Frontal cortex (tissue), 4 donors: ENCODE results near the gene ABCC8. TPM values are rescaled to one million over a fixed set of nuclear protein-coding genes. Genes with fewer than 3 reads are reported as not detected.

Experiments
- DNase-seq, 2 donors: peaks; one replicate each; pipeline ENCODE4 v3.0.0; 2012; ENCODE audit warnings: low spot score in 2 of 2
- FAIRE-seq: peaks from 2 replicates; lab custom pipeline; 2012; peaks lifted over from hg19 to GRCh38; lab: Jason Lieb, UNC
- total RNA-seq: library from RNA; depleted of rRNA; stranded (reverse); fragments of >200 nt; gene quantifications from one replicate; pipeline ENCODE4 v1.2.3, GENCODE V29; 2014
- donor health status: control.
- donor health status: control.
- donor health status: control.

Gene ABCC8
- 8.6 TPM for total RNA-seq

DNA sequence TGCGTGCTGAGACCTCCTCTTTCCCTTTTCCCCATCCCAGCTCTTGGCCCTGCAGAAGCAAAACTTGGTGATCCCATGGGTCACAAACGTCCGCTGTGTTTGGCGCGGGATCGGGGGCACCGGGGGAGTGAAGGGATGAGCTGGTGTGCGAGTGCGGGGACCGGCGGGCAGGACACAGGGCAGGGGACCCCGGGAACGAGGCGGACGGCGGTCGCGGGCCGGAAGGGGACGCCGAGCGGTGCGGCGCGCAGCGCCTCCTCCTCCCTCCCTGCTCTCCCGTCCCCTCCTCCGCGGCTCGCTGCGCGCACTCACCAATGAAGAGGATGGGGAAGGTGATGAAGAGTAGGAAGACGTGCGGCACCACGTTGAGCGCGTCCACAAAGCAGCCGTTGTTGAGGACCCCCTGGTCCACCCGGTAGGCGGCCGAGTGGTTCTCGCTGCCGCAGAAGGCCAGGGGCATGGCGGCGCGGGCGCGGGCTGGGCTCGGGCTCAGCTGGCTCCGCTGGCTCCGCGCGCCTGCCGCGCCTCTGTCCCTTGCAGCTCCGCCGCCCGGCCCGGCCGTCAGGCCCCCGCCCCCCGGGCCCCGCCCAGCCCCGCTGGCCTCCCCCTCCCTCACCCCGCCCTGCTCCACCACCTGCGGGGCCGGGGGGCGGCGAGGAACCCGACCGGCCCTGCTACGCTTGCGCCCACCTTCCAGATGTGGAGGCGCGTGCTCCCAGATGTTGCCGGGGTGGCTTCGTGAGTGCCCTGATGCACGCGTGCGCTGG lies at the start of gene ABCC8:
Gene ABCC8 (minus strand): TSS at position 529 of the 767 bp plus-strand sequence. CDS start 69 bp downstream, at position 460.
- DNase-seq (peak; percentile 44 to 53), FAIRE-seq (no peak)

DNA sequence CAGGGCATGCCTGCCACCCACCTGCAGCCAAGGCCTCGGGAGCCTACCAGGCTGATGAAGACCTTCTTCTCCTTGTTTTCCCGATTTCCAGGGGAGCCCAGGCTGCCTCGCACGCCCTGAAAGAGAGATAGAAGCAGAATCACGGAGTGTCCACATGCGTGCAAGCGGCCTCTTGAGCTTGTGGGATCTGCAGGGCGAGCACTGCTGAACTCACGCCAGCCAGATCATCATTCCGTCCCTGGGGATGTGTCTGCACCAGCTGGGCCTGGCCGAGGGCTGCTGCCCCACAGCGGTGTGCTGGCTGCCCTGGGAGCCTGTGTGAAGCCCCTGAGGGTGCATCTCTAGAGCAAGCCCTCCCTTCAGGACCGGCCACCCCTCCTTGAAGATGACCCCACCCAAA lies 49.7 kb upstream of the ABCC8 start:
- DNase-seq (no peak), FAIRE-seq (no peak)

DNA sequence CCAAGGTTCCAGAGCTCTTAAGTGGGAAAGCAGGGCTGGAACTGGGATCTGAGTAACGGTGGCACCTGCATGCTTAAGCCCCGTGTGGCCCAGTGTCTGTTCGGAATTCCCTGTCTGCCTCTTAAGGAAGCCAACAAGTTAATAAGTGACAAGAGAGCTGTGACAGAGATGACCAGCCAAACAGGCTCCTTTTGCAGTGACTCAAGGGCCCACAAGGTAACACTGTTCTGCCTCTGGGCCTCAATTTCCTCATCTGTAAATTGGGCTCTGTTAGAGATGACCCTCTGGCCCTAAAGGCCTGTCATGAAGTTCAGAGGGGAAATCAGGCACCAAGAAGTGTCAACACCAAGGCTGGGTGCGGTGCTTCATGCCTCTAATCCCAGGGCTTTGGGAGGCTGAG lies 48.9 kb upstream of the ABCC8 start:
- DNase-seq (no peak), FAIRE-seq (no peak)

DNA sequence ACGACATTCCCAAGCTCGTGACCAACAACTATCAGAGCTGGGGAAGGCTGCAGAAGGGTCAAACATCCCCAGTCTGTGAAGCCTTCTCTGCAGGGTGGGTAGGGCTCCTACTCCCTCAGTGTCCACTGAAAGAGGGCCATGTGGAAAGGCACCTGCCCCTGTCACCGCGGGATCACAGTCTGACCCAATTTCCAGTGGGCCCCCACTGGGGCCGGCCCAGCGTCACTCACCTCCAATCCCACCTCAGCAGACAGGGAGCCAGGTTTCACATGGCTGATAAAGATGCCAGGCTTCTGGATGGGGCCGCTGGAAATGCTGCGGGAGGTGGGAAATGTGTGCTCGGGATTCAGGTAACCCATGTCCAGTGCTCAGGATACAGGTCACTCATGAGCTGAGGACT lies 47.6 kb upstream of the ABCC8 start:
- DNase-seq = no peak

DNA sequence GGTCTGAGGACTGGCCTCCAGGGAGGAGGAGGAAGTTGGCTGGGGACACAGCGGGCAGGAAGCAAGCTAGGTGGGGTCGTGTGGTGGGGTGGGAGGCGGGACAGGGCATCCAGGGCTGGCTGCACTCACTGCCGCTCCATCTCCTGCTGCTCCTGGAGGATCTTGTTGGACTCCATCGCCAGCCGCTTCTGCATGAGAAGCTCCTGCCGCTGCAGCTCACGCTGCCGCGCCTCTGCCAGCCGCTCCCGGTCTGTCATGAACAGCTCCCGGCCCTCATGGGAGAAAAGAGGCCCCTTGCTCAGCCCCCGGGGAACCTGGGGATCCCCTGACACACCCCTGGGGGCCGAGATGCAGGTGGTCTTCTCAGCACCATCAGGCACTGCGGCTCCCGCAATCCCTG lies 46.0 kb upstream of the ABCC8 start:
- DNase-seq = no peak
- no peak for FAIRE-seq

More for the DNA sequence above, 47.6 kb upstream of the ABCC8 start:
- FAIRE-seq = no peak

DNA sequence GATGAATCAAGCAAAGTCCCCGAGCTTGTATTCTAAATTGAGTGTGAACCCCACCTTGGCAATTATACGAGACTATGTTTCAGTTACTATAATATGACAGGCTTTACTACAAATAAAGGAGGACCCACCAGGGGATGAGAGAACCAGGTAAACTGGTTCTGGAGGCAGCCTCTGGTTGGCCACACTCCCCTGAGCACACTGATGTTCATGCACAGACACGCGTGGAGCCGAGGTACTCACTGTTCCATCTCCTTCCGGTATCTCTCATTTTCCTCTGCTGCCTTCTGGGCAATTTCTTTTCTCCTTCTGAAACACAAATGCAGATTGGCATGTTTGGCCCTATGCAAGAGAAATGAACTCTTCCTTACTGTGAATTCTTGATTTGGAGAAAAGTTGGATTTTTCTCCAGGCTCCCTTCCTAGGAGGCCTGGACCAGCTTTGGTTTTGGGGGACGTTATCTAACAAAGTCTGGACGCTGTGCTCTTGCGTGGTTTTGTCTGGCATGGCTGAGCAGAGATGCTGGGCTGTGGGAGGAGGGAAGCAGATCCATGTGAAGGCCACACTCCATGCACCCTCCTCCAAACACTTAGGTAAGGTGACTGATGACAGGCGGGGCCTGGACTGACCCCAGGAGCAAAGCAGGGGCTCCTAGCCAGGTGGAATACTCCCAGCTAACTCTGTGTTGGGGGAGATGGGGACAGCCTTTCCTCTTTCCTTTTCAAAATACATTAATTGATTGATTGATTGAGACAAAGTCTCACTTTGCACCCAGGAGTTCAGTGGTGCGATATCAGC lies 44.7 kb upstream of the ABCC8 start:
- no peak for DNase-seq
- FAIRE-seq = no peak

DNA sequence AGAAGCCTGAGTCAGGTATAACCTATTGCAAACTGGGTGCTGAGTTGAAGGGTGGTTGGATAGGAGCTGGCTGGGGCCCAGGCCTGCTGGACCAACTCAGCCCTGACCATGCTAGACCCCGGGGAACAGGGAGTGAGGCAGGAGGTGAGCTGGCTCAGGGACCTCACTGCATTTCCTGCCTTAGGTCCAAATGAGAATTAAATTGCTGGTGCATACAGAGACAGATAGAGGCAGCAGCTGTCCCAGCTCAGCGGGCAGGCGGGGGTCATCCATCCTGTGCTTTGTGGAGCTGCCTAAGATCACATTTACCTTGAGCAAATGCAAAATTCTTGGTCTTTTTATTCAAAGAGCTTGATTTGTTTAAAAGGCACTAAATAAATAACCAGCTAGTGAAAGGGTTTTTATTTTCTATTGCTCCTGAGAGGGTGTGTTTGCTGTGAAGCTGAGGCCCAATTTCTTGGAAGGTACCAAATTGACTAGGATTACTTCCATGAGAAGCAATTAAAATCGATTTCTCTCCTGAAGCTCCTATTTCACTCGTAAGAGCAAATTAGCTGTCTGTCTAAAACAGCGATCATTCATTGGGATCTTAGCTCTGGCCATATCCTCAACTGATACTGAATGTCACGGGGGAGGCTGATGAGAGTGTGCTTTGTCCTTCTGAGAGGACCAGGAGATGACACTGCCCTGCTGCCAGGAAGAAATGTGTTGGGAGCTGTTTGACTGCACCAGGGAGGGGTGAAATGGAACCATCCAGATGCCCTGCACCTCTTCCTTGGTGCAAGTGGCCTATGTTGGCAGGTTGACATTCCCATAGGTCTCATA lies 42.6 kb upstream of the ABCC8 start:
- peak; percentile 35 to 37 for DNase-seq
- FAIRE-seq = no peak

DNA sequence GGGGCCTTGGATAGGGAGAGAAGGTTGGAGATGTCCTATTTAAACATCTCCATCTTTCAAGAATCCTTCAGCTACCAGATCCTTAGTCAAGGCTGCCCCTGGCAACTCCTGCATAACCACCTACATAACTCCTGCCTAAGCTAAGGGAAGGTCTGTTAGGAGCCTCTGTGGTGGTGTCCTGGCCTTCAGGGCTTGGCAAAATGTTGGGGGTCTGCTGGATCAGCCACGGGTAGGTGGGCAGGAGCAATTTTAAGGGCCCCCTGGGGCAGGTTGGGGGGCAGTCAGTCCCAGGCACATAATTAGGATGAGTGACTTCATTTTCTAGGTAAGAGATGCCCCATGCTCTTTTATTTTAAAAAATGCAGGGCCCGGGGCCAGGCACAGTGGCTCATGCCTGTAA lies 41.7 kb upstream of the ABCC8 start:
- FAIRE-seq (no peak), DNase-seq (no peak)

DNA sequence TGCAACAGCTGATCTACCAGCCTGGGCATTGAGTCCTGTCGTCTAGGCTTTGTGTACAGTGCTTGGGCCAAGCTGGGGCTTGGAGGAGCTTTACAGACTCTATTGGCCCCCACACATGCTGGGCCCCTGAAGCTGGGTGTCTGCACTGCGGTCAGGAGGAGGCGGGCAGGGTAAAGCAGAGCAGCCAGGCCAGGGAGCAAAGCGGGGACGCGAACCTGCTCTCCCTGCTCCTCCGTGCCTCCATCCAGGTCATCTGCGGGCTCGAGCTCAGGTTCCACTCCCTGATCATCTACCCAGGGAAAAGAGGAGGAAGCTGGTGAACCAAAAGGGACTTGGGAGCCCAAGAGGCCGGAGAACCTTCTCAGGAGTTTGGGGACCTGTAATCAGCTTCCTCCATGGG lies 40.5 kb upstream of the ABCC8 start:
- FAIRE-seq = no peak
- DNase-seq = no peak

DNA sequence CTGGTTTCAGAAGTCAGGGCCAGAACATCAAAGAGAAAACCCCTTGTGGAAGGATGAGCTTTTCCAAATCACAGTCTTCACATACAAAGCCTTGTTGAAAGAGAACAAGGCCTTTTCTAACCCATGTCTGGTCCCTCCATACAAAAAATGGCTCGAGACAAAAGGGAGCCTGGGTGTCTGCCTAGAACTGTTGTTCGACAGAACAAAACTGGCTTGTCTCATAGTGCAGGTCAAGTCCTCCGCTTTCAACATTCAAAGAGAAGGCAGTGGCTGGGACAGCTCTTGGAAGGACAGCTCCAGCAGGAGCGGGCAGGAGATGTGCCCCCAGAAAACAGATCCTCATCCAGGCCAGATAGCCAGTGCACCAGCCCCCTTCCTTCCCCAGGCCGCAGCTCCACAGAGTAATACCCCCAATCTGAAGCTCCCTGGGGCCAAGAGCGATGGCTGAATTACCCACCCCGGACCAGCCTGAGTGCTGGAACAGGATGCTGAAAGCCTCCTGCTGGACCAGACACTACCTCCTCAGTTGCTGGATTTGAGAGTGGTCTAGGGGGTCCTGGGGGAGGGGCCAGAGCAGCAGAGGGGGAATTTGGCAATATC lies 40.0 kb upstream of the ABCC8 start:
- FAIRE-seq (peak; percentile 55), DNase-seq (peak in 1 of 2 donors; percentile 56)

DNA sequence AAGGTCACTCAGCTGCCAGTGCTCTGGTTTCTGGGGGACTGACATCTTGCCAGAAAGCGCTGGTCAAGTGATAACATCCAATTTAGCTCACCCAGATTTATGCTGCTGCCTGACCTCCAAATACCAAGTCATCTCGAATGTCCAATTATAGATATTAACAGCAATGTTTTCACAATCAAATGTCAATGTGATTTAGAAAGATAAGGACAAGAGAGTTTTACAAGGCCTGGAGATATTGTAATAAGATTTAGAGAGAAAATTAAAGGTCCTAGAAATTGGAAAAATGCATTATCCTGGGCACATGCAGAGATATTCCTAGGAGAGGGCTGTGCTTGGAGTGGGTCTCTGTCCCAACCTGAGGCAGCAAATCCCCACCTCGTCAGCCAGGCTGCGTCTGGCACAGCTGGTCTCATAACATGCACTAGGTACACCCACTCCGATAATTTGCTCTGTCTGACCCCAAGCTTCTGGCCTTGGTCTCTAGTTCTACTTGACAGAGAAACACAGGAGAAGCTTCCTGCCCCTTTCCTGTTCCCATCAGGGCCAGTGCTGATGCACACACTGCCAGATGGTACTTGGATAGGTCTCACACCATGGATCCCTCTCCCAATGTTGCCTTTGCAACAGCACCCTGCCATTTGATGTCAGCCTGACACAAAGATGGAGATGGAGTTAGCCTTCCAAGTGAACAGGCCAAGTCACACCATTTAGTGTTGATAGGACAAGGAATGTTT lies 39.0 kb upstream of the ABCC8 start:
- DNase-seq (no peak), FAIRE-seq (no peak)

DNA sequence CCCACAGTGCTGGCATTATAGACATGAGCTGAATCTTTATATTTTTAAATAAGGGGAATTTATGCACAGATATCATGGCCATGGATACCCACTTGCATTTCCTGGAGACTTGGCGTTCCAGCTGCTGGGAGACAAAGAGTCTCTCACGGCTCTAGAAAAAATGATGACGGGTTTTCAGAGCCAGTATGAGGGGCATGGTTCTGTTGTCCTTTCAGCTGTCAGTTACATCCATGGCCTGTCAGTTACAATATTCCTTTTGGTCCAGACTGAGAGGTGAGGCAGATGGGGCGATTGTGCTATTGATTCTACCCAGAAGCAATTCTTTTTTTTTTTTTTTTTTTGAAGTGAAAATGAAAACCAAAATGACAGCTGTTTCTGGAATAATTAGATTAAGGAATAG lies 37.8 kb upstream of the ABCC8 start:
- no peak for FAIRE-seq
- DNase-seq = no peak

DNA sequence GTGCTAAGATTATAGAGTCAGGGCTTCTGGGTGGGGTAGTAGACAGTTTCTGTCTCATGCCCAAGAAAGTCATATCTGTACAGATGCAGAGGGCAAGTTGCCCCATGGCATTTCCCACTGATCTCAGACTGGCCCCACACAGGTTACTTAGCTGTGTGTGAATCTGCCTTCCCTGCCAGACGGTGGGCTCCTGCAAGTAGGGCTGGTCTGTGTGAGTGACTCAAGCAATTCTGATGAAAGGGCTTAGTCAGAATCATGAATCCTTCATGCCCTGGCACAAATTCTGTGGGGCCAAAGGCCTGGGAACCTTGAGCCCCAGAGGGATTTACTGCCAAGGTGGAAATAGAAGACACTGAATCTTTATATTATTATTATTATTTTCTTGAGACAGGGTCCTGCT lies 37.2 kb upstream of the ABCC8 start:
- no peak for FAIRE-seq
- DNase-seq = no peak

DNA sequence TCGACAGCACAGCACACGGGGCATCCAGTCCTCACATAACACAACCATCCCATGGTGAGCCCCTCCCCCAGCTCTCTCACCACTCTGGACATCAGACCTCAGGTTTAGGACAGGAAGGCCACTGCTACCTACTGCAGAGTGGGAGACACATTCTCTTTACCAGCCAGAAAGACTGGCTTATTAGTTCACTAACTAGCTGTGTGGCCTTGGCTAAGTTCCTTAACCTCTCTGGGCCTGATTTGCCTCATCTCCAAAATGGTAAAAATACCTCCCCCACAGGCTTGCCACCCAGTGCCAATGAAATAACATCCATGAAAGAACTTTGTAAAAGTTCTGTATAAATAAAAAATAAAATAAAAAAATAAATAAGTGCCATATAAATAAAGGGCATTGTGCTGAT lies 35.5 kb upstream of the ABCC8 start:
- FAIRE-seq (no peak), DNase-seq (no peak)

DNA sequence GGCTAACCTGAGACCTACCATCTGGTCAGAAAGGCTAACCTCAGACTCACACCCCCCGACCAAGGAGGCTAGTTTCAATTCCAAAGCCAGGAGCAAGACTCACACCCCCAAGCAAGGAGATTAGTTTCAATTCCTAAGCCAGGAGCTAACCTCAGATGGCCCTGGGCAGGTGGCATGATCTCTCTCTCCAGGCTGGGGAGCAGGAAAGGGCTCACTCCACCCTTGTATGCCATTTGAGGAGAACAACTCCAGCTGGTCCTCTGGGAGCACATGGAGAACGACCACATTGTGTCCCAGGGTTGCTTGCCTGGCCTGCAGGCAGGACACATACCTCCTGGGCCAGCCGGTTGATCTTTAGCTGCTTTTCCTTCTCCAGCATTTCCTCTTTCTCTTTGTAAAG lies 34.9 kb upstream of the ABCC8 start:
- DNase-seq (no peak), FAIRE-seq (no peak)

DNA sequence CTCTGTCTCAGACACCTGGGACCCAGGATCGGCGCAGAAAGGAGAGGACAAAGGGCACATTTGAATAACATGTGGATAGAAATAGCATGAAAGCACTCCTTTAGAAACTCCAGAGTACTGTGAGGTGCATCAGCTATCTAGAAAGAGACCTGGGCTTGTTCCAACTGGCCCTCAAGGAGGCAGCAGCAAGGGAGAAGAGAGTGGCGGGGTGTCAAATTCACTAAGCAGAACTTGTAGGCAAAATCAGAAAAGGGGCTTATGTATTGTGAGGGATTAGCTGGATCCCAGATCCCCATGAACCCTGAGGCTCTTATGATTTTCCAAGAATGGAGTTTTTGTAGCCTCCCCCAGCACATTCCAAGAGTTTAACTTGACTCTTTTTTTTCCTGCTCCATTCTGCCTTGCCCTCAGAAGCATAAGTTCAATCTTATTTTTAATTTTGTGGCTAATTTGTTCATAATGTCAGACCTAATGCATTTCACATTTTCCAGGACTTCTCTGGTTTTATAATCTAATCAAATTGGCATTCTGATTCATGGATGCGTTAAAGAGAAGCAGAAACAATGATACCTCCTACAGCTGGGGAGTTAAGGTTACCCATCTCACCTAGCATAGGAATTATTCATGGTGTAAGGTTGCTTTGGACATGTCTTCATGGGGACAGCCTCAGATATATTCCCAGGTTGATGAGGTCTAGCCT lies 34.0 kb upstream of the ABCC8 start:
- no peak for FAIRE-seq
- DNase-seq = no peak

DNA sequence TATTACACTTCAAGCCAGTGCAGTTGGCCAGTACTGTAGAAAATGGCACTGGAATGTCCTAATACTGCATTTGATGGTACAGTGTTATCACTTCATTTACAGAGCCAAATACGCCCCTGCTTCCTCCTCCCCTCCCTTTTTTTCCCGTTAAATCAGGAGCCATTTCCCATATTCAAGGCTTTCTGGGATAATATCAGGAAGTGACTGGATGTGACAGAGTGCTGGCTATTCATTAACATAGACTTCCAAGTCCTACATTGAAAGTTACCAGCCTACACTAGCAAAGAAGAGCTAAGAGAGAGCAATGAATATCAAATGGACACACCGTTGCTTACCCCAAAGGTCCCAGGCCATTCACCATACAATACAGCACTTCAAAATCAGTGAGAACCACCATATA lies 32.1 kb upstream of the ABCC8 start:
- DNase-seq (no peak), FAIRE-seq (no peak)

DNA sequence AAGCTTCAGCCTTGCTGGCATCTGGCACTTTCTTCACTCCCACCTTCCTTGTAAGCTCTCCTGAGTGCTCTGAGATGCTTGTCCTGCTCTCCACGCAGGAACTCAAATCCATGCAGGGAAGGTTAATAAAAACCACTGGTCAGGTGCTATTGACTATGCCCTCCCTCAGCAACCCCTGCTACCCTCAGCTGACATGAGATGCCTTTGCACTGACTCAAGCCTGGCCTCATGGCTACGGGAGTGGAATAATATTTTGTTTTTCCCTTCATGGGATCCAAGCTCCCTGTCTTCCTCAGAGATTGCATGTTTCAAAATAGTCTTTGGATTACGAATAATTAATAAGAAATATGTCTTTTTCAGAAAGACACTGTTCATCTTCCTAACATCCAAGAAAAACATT lies 31.7 kb upstream of the ABCC8 start:
- DNase-seq = no peak
- FAIRE-seq = no peak

DNA sequence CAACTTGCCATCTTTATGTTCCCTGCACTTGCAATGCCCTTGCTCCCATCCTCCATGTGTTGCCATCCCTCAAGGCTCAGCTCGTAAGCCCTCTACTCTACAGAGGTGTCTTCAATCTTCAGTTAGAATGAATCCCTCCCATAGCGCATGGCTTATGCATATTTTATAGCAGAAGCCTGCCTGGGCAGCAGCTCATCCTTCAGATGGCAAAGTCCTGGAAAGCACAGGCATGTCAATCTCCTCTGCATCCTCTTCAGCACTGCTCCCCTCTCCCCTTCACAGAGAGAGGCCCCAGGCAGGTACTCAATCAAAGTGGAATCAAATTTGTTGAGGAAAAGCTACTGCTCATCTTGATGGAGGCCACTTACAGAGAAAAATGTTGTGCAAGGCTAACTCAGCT lies 31.1 kb upstream of the ABCC8 start:
- no peak for DNase-seq
- FAIRE-seq = no peak
